GM19025 (cell line): ENCODE measurements around the gene GCNT2.
"Not testable (repeated sequence)": the region's sequence is repeated elsewhere in the genome, so short reads cannot be mapped to it uniquely, and the experiment has no call there.

Experiments
- ATAC-seq: cut with Tn5 transposase; IDR thresholded peaks from one replicate; pipeline ENCODE4 v1.9.1; 2021; ENCODE audit warnings: mild to moderate bottlenecking, low read depth, moderate library complexity; ENCODE audit not compliant: unreplicated experiment

Gene GCNT2

GRCh38 chr6:10513544-10513943 is 7.6 kb upstream of the GCNT2 start:
- no peak for ATAC-seq

- no peak for ATAC-seq
These were observed 6.9 kb upstream of the GCNT2 start for GRCh38 chr6:10514049-10514780.

- no peak for ATAC-seq
These were observed 4.2 kb upstream of the GCNT2 start for GRCh38 chr6:10516953-10517352.

- ATAC-seq, result no peak
These were observed 2.4 kb upstream of the GCNT2 start for GRCh38 chr6:10518557-10519407.

- ATAC-seq, result not testable (repeated sequence)
These were observed 1.8 kb upstream of the GCNT2 start for GRCh38 chr6:10519408-10519697.

- ATAC-seq, result no peak
These were observed 683 bp upstream of the GCNT2 start for GRCh38 chr6:10520468-10520867.

GRCh38 chr6:10522929-10523573 is 1.9 kb downstream of the GCNT2 start:
- no peak for ATAC-seq

- ATAC-seq, result no peak
These were observed 5.0 kb downstream of the GCNT2 start for GRCh38 chr6:10526156-10526555.

GRCh38 chr6:10528158-10528981 is 7.2 kb downstream of the GCNT2 start:
- peak; percentile 67 for ATAC-seq

- ATAC-seq, result no peak
These were observed 8.2 kb downstream of the GCNT2 start for GRCh38 chr6:10529231-10529801.

GRCh38 chr6:10529828-10530374 is 8.8 kb downstream of the GCNT2 start:
- ATAC-seq, result not testable (repeated sequence)

GRCh38 chr6:10531503-10531902 is 10.4 kb downstream of the GCNT2 start:
- no peak for ATAC-seq

- no peak for ATAC-seq
These were observed 10.8 kb downstream of the GCNT2 start for GRCh38 chr6:10531942-10532341.

GRCh38 chr6:10532392-10532791 is 11.2 kb downstream of the GCNT2 start:
- no peak for ATAC-seq

GRCh38 chr6:10534419-10534762 is 13.2 kb downstream of the GCNT2 start:
- ATAC-seq, result peak; percentile 7

GRCh38 chr6:10535193-10535592 is 14.0 kb downstream of the GCNT2 start:
- ATAC-seq, result no peak

- ATAC-seq, result no peak
These were observed 16.6 kb downstream of the GCNT2 start for GRCh38 chr6:10537726-10538125.

- ATAC-seq, result no peak
These were observed 19.1 kb downstream of the GCNT2 start for GRCh38 chr6:10540073-10540746.

GRCh38 chr6:10541591-10541990 is 20.4 kb downstream of the GCNT2 start:
- no peak for ATAC-seq

- no peak for ATAC-seq
These were observed 21.1 kb downstream of the GCNT2 start for GRCh38 chr6:10542213-10542612.
